Measurements from ENCODE around the gene KCNN4.

- TF ChIP-seq, protein P1, sequence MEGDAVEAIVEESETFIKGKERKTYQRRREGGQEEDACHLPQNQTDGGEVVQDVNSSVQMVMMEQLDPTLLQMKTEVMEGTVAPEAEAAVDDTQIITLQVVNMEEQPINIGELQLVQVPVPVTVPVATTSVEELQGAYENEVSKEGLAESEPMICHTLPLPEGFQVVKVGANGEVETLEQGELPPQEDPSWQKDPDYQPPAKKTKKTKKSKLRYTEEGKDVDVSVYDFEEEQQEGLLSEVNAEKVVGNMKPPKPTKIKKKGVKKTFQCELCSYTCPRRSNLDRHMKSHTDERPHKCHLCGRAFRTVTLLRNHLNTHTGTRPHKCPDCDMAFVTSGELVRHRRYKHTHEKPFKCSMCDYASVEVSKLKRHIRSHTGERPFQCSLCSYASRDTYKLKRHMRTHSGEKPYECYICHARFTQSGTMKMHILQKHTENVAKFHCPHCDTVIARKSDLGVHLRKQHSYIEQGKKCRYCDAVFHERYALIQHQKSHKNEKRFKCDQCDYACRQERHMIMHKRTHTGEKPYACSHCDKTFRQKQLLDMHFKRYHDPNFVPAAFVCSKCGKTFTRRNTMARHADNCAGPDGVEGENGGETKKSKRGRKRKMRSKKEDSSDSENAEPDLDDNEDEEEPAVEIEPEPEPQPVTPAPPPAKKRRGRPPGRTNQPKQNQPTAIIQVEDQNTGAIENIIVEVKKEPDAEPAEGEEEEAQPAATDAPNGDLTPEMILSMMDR (IDR thresholded peaks at IDR 0.05; ENCODE audit: poor library complexity), result no peak
- TF ChIP-seq EZH2 (IDR thresholded peaks at IDR 0.05; ENCODE audit: borderline replicate concordance), result no peak
These were observed 997 bp upstream of the KCNN4 start for GRCh38 chr19:43781630-43782310.
